Motor neuron (in vitro differentiated cells): Measurements from ENCODE around the gene SLC50A1. TPM values are rescaled to one million over a fixed set of nuclear protein-coding genes. Genes with fewer than 3 reads are reported as not detected.

ENCODE experiments used
- ATAC-seq, 8 experiments: fragments of 200-7000 bp; cut with Tn5 transposase; replicated peaks in 6 of 8; 2 replicates each; pipeline ENCODE4 v1.8.0; 2021; ENCODE audit warnings: mild to moderate bottlenecking in 8 of 8, moderate library complexity in 8 of 8
- H3K27ac ChIP-seq, 2 donors: fragments of 250-450 bp; sonication (Bioruptor Pico); 2 replicates each; pipeline ENCODE4 v1.9.0; 2021; ENCODE audit warnings: antibody characterized with exemption in 2 of 2, mild to moderate bottlenecking in 2 of 2, moderate library complexity in 1 of 2
- H3K4me1 ChIP-seq, 2 donors: fragments of 250-450 bp; sonication (Bioruptor Pico); replicated peaks in 1 of 2; 2 replicates each; pipeline ENCODE4 v1.6.1; 2021; ENCODE audit warnings: antibody characterized with exemption in 2 of 2, mild to moderate bottlenecking in 2 of 2, moderate library complexity in 1 of 2
- H3K4me3 ChIP-seq, 5 donors: fragments of 250-450 bp; sonication (Bioruptor Pico); 2 replicates each; pipeline ENCODE4 v1.9.0; 2021; ENCODE audit warnings: antibody characterized with exemption in 5 of 5, mild to moderate bottlenecking in 5 of 5, moderate library complexity in 4 of 5
- WGBS, 10 experiments: fragments of 450-650 bp; shearing (Covaris generic); methylation state at CpG; one replicate each; pipeline ENCODE4 v1.0.0; 2022; 5-methylcytosine and 5-hydroxymethylcytosine counted together
- in situ Hi-C, 9 experiments: fragments of 400-800 bp; cut with MboI; loops; one replicate each; pipeline ENCODE4 v1.15.0; 2021; ENCODE audit warnings: low sequenced_read_pairs in 9 of 9, low pct_unique_long_range_greater_than_20kb in 2 of 9; ENCODE audit not compliant: unreplicated experiment in 9 of 9
- total RNA-seq, 8 experiments: library from RNA; unstranded; fragments of 300-600 nt; gene quantifications; 2 replicates each; pipeline versions ENCODE4 v1.2.3 to v1.2.4, GENCODE V29; 2022

SLC50A1 gene
- total RNA-seq, 8 experiments from 2014 or later: 11.7 to 54.8 (median 18.9) TPM

DNA sequence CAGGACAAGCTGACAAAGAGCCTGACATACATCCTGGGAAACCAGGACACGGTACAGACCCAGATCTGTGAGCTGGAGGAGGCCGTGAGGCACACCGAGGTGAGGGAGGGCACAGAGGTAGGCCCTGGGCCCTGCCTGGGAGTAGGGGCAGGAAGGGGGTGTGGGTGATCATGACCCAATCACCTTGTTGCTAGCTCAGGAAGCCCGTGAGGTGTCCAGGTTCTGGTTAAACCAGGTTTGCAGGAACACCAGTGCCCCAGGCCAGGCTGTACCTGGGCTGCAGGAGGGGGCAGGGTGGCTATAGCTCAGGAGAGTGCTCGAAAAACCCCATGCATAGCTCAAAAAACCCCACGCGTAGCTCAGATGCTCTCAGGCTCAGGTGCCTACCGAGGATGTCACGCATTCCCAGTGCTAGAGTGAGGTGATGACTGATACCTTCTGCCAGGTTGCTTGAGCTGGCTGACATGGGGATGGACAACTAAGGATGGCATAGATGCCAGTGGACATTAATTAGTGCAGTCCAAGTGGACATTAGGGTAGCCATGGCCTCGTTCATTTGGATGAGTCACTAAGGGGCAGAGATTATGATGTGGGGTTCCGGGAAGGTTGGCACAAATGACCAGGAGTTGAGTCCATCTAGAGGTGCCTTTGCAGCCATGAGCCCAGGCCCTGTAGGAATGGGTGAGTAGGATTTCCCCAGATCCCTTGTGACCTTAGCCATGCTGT lies 41.7 kb downstream of the SLC50A1 start:
- Histone ChIP-seq H3K4me1 (peaks cover 10 to 11% of the 10 kb centered on the region in 2 donors), H3K4me3 (no peak overlapping the region), H3K27ac (no peak overlapping the region)
- ATAC-seq: no peak
- in situ Hi-C loops: no loop called here
- WGBS, 10 experiments: 0 to 94% (median 67%) methylated on average over 1 to 7 of the region's 11 CpGs; no CpG with 5 or more reads in 3 of the 10 experiments

DNA sequence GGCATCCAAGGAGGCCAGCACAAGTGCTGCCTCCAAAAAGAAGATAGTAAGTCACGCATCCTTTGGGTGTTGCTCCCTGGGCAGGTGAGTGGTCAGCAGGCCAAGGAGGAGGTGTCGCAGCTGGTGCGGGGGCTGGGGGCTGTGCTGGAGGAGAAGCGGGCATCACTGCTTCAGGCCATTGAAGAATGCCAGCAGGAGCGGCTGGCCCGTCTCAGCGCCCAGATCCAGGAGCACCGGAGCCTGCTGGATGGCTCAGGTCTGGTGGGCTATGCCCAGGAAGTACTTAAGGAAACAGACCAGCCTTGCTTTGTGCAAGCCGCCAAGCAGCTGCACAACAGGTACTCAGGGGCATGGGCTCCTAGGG lies 42.2 kb downstream of the SLC50A1 start:
- H3K4me1 ChIP-seq: peaks cover 10 to 11% of the 10 kb centered on the region in 2 donors
- no peak overlapping the region for H3K4me3 ChIP-seq
- H3K27ac ChIP-seq: no peak overlapping the region
- ATAC-seq: no peak
- in situ Hi-C loops: no loop called here
- WGBS, 10 experiments: 80 to 98% (median 93%) methylated on average over 1 to 7 of the region's 9 CpGs; no CpG with 5 or more reads in 6 of the 10 experiments

DNA sequence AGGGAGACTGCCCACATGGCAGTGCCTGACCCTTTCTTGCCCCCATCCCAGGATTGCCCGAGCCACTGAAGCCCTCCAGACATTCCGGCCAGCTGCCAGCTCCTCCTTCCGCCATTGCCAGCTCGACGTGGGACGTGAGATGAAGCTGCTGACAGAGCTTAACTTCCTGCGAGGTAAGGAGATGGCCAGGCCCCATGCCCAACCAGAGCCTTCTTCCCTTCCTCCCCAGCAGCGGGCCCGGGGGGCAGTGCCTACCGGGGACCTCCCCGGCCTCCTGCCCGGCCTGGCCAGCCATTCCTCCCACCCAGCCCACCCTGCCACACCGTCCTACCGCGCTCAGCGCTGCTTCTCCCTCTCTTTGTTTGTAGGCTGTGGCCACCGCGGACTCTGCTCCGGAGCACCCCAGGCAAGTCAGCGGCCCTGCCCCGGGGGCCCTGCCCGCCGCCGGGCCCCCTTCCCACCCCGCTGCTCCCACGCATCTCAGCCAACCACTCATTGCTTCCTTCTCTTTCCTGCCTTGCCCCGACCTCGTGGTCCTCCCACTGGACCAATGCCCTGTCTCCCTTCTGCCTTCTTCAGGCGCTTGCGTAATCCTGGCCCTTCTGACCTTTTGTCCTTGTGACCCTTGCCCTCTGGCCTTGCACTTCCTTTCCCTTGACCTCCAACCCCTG lies 42.9 kb downstream of the SLC50A1 start:
- no peak overlapping the region for H3K4me3 ChIP-seq
- WGBS, 10 experiments: 67 to 100% (median 95%) methylated on average over 1 to 11 of the region's 30 CpGs; no CpG with 5 or more reads in 4 of the 10 experiments
- in situ Hi-C loops: no loop called here

DNA sequence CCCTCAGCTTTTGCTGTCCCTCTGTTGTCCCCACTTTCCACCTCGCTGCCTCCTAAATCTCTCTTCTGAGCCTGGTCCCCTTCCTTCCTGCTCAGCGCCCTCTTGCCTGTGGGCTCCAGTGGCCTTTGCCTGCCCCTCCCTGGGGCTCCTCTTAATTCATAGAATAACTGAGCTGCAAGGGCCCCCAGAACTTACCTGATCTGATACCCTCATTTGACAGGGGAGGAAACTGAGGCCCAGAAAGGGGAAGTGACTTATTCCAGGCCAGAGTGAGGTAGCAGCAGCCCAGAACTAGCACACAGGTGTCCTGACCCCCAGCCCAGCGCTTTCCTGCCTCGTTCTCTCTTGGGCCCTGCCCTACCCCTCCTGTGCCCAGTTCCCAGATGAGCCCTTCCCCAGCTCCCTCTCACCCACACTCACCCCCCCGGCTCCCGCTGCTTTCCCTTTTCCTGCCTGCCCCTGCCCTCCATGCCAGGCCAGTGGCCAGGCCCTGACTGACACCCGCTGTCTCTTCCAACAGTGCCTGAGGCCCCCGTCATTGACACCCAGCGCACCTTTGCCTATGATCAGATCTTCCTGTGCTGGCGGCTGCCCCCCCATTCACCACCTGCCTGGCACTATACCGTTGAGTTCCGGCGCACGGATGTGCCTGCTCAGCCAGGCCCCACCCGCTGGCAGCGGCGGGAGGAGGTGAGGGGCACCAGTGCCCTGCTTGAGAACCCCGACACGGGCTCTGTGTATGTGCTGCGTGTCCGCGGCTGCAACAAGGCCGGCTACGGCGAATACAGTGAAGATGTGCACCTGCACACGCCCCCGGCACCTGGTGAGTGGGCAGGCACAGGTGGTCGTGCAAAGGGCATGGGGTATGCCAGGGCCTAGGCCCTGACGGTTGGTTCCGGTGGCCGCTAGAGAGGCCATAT lies 43.7 kb downstream of the SLC50A1 start:
- no peak overlapping the region for H3K27ac ChIP-seq
- H3K4me3 ChIP-seq: no peak overlapping the region
- peaks cover 10 to 11% of the 10 kb centered on the region in 2 donors for H3K4me1 ChIP-seq
- in situ Hi-C loops: no loop called here
- ATAC-seq: no peak
- 71 to 100% (median 98%) methylated on average over 1 to 20 of the region's 31 CpGs; no CpG with 5 or more reads in 2 of the 10 experiments for WGBS, 10 experiments

More for the DNA sequence above, 42.9 kb downstream of the SLC50A1 start:
- ATAC-seq: no peak
- peaks cover 10 to 11% of the 10 kb centered on the region in 2 donors for H3K4me1 ChIP-seq
- H3K27ac ChIP-seq: no peak overlapping the region

DNA sequence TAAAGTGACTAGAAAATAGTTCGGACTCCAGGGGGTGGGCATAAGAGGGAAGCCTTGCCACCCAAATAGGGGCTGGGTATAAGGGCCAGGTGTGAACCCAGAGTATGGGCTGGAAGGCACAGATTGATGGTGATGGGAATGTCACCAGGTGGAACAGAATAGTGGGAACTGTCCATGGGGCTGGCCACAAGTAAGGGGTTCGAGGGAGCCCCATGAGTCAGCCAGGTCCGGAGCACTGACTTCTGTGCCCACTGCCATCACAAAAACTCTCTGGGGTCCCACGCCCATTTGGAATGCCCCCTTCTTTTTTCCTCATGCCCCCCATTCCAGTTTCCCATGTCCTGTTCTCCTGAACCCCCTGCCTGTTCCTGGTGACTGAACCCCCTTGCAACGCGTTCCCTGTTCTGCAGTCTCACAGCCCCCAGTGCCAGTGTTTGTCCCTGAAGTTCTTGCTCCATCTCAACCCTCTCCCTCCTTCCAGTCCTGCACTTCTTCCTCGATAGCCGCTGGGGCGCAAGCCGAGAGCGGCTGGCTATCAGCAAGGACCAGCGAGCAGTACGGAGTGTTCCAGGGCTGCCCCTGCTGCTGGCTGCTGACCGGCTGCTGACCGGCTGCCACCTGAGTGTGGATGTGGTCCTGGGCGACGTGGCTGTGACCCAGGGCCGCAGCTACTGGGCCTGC lies 45.9 kb downstream of the SLC50A1 start:
- Histone ChIP-seq H3K27ac (no peak overlapping the region), H3K4me3 (no peak overlapping the region), H3K4me1 (peaks cover 0 to under 1% of the 10 kb centered on the region in 2 donors)
- 42 to 100% (median 99%) methylated on average over 3 to 14 of the region's 18 CpGs; no CpG with 5 or more reads in 5 of the 10 experiments for WGBS, 10 experiments
- in situ Hi-C loops: no loop called here
- no peak for ATAC-seq

DNA sequence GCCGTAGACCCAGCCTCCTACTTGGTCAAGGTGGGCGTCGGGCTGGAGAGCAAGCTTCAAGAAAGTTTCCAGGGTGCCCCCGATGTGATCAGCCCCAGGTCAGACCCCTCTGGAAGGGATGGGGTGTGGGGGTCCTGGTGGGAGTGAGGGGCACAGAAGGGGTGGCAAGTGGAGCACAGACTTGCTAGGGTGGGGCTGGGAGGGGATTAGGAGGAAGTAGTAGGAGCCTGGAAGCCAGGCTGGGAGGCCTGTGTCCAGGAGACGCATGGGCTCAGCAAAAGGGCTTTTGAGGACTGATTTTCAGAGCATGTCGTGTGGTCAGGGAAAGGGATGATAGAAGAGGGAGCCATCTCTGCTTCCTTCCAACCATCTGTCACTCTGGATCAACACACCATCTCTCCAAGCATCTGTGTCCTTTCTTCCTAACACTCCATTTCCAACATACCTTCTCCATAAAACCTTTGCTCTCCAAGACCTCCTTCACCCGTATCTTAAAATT lies 46.4 kb downstream of the SLC50A1 start:
- Histone ChIP-seq H3K4me3 (no peak overlapping the region), H3K4me1 (no peaks in the 10 kb centered on the region), H3K27ac (no peak overlapping the region)
- WGBS, 10 experiments: 100% methylated on average over 1 to 2 of the region's 7 CpGs; no CpG with 5 or more reads in 6 of the 10 experiments
- in situ Hi-C loops: no loop called here
- no peak for ATAC-seq

DNA sequence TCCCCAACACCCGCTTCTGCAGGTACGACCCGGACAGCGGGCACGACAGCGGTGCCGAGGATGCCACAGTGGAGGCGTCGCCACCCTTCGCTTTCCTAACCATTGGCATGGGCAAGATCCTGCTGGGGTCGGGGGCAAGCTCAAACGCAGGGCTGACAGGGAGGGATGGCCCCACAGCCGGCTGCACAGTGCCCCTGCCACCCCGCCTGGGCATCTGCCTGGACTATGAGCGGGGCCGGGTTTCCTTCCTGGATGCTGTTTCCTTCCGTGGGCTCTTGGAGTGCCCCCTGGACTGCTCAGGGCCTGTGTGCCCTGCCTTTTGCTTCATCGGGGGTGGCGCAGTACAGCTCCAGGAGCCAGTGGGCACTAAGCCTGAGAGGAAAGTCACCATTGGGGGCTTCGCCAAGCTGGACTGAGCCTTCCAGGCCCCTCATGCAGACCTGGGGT lies 48.1 kb downstream of the SLC50A1 start:
- in situ Hi-C loops: no loop called here
- WGBS, 10 experiments: 60 to 100% (median 96%) methylated on average over 1 to 12 of the region's 20 CpGs; no CpG with 5 or more reads in 2 of the 10 experiments

DNA sequence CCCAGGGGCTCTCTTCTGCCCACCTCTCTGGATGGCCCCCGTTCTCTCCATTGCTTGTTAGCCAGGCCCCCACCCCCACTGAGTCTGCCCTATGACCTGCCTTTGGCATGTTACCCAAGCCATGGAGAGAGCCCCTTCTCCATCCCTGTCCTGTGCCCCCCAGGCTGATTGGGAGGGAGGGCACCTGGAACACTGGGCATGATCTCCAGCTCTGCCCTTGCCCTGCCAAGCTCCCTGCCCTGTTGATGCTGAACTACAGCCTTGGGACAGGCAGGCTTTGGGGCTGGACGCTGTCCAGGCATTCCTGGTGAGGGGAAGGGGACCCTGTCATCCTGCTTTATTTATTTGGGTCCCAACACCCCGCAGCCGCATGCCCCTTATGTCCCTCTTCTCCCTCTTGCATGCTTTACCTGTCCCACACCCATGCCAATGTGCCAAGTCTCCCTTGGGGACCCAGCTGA lies 48.7 kb downstream of the SLC50A1 start:
- Histone ChIP-seq H3K27ac (no peak overlapping the region), H3K4me1 (no peaks in the 10 kb centered on the region), H3K4me3 (no peak overlapping the region)
- in situ Hi-C loops: no loop called here
- ATAC-seq: peak in 1 of 8 experiments; percentile 5
- 91 to 100% (median 92%) methylated on average over 1 to 4 of the region's 4 CpGs; no CpG with 5 or more reads in 7 of the 10 experiments for whole genome bisulfite sequencing, 10 experiments

More for the DNA sequence above, 48.1 kb downstream of the SLC50A1 start:
- Histone ChIP-seq H3K4me1 (no peaks in the 10 kb centered on the region), H3K4me3 (no peak overlapping the region), H3K27ac (no peak overlapping the region)
- ATAC-seq: peak in 4 of 8 experiments; percentile 2 to 20 (median 8)

DNA sequence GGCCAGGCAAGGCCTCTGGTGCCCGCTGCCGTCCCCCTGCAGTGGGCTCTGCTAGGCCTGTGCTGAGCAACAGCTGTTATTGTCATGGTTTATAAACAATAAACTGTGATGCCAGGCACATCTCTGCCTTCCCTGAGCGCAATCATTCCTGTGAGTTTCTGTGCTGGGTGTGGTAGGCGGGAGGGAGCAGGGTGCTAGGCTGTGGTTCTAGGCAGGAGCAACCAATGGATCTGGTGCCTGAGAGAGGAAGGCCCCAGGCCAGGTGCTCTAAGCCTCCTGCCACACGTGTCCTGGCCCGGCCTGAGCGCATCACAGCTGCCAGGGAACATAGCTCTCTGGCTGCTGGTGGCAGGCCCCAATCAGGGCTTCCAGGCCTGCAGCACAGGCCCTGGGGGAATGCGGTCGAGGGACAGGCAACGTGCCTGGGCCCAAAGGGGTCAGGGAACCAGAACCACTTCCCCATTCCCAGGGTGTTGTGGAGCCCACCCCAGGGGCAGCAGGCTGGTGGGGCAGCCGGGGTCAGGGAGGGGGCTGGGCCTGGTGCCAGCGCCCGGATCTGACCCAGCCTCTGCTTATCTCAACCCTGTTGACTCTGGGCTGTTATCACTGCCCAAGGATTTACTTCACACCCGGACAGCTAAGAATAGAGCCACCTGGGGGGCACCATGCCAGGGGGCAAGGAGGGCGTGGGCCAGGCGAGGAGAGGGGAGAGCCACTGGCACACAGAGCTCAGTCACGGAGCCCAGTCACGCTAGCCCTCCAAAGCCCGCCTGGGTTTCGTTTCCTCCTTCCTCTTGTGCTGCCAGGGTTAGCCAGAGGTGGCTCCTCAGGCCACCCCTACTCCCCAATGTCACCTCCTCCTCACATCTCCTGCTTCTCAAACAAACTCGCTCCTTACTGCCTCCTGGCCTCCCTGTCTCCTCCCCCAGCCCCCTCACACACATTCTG lies 49.5 kb downstream of the SLC50A1 start:
- 80 to 100% (median 86%) methylated on average over 1 to 12 of the region's 21 CpGs; no CpG with 5 or more reads in 3 of the 10 experiments for WGBS, 10 experiments
- H3K27ac ChIP-seq: no peak overlapping the region
- H3K4me3 ChIP-seq: no peak overlapping the region
- in situ Hi-C loops: no loop called here
- ATAC-seq: peak; percentile 10 to 71 (median 18)
- H3K4me1 ChIP-seq: no peaks in the 10 kb centered on the region

DNA sequence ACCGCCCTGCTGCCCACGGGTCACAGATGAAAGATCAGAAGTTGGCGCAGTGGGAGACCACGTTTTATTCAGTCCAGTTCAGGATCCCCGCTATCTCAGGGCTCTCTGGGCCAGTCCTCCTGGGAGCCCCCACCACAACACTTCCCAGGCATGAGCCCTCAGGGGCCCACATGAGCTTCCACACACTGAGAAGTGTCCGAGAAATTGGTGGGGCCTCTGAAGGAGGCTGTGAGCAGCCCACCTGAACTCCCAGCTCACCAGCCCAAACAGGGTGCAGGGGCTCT lies 50.1 kb downstream of the SLC50A1 start:
- in situ Hi-C loops: no loop called here
- H3K4me3 ChIP-seq: no peak overlapping the region
- WGBS, 10 experiments: 53 to 100% (median 86%) methylated on average over 1 to 6 of the region's 6 CpGs; no CpG with 5 or more reads in 5 of the 10 experiments
- H3K4me1 ChIP-seq: no peaks in the 10 kb centered on the region
- peak in 2 of 8 experiments; percentile 2 to 6 for ATAC-seq
- no peak overlapping the region for H3K27ac ChIP-seq

DNA sequence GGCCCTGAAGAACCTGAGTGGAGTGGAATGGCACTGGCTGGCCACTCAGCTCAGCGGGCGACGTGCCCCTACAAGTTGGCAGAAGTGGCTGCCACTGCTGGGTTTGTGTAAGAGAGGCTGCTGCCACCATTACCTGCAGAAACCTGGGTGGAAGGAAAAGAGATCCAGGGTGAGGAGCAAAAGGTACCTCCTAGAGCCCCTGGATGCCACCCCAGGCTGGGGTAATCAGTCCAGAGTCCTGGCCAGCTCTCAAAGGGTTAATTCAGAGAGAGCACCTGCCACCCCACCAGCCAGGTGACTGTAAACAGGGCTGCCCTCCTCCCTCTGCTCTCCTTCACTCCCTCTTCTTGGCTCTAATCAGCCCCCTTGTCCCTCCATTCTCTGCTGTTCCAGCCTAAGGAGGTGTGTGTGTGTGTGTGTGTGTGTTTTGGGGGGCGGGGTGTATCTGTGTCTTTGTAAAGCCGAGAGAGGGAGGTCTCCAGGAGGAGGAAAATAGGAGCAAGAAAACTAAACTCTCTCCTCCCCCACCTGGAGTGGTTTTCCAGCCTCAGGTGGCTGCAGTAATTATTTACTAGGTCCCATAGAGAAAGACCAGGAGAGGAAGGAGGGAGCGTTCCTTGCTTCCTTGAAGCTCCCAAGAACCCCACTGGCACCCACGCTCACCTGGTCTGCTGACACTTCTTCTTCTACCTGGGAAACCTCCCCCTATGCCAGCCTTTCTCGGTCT lies 50.6 kb downstream of the SLC50A1 start:
- WGBS, 10 experiments: 0 to 93% (median 74%) methylated on average over 2 to 7 of the region's 8 CpGs; no CpG with 5 or more reads in 4 of the 10 experiments
- in situ Hi-C loops: no loop called here
- Histone ChIP-seq H3K27ac (no peak overlapping the region), H3K4me3 (no peak overlapping the region), H3K4me1 (no peaks in the 10 kb centered on the region)
- peak in 1 of 8 experiments; percentile 11 for ATAC-seq
